ENCODE data around the gene FES. TPM values are rescaled to one million over a fixed set of nuclear protein-coding genes. Genes with fewer than 3 reads are reported as not detected.
A peak's percentile ranks its signal among the peaks of the same experiment; 100 is the strongest.

FES gene
- total RNA-seq, result 2.6 and 3.2 TPM in 2 replicates

- FAIRE-seq (no peak), DNase-seq (ENCODE audit: low read depth) (no peak)
- Histone ChIP-seq H3K4me3 (ENCODE audit: low read depth, low read length) (peak within 1 kb of the TSS; percentile 46), H3K36me3 (ENCODE audit: control insufficient read depth, insufficient read depth, low read length) (peaks cover 20% of the 10 kb centered on the region), H3K27me3 (ENCODE audit: control insufficient read depth, insufficient read depth, low read length) (no peaks in the 10 kb centered on the region)
- no peak for TF ChIP-seq CTCF (IDR thresholded peaks at IDR 0.05; ENCODE audit: insufficient read depth, low read length, severe bottlenecking)
Observed at GRCh38 chr15:90883976-90884718, at the start of gene FES. Gene FES (plus strand): TSS chr15:90884504. CDS start chr15:90885046, 542 bp downstream.

GRCh38 chr15:90834626-90835025 lies 49.7 kb upstream of the FES start:
- DNase-seq (ENCODE audit: low read depth), result no peak
- FAIRE-seq, result no peak
- TF ChIP-seq CTCF (IDR thresholded peaks at IDR 0.05; ENCODE audit: insufficient read depth, low read length, severe bottlenecking), result no peak
- Histone ChIP-seq H3K4me3 (ENCODE audit: low read depth, low read length) (no peak overlapping the region), H3K36me3 (ENCODE audit: control insufficient read depth, insufficient read depth, low read length) (no peaks in the 10 kb centered on the region), H3K27me3 (ENCODE audit: control insufficient read depth, insufficient read depth, low read length) (no peaks in the 10 kb centered on the region)

- no peaks in the 10 kb centered on the region for H3K27me3 ChIP-seq (ENCODE audit: control insufficient read depth, insufficient read depth, low read length)
- H3K36me3 ChIP-seq (ENCODE audit: control insufficient read depth, insufficient read depth, low read length), result no peaks in the 10 kb centered on the region
- FAIRE-seq (no peak), DNase-seq (ENCODE audit: low read depth) (peak; percentile 57)
- no peak overlapping the region for H3K4me3 ChIP-seq (ENCODE audit: low read depth, low read length)
- no peak for TF ChIP-seq CTCF (IDR thresholded peaks at IDR 0.05; ENCODE audit: insufficient read depth, low read length, severe bottlenecking)
Observed at GRCh38 chr15:90836296-90836871, 47.9 kb upstream of the FES start.

- FAIRE-seq, result no peak
- TF ChIP-seq CTCF (IDR thresholded peaks at IDR 0.05; ENCODE audit: insufficient read depth, low read length, severe bottlenecking), result no peak
- no peaks in the 10 kb centered on the region for H3K36me3 ChIP-seq (ENCODE audit: control insufficient read depth, insufficient read depth, low read length)
- DNase-seq (ENCODE audit: low read depth), result no peak
- H3K27me3 ChIP-seq (ENCODE audit: control insufficient read depth, insufficient read depth, low read length), result no peaks in the 10 kb centered on the region
- H3K4me3 ChIP-seq (ENCODE audit: low read depth, low read length), result no peak overlapping the region
Observed at GRCh38 chr15:90837094-90837493, 47.2 kb upstream of the FES start.

- FAIRE-seq, result no peak
- H3K4me3 ChIP-seq (ENCODE audit: low read depth, low read length), result no peak overlapping the region
- TF ChIP-seq CTCF (IDR thresholded peaks at IDR 0.05; ENCODE audit: insufficient read depth, low read length, severe bottlenecking), result no peak
Observed at GRCh38 chr15:90838139-90838538, 46.2 kb upstream of the FES start.

More at GRCh38 chr15:90838139-90838538, 46.2 kb upstream of the FES start:
- Histone ChIP-seq H3K27me3 (ENCODE audit: control insufficient read depth, insufficient read depth, low read length) (no peaks in the 10 kb centered on the region), H3K36me3 (ENCODE audit: control insufficient read depth, insufficient read depth, low read length) (no peaks in the 10 kb centered on the region)
- DNase-seq (ENCODE audit: low read depth), result no peak
